Measurements from ENCODE around the gene SMAD3.

DNA sequence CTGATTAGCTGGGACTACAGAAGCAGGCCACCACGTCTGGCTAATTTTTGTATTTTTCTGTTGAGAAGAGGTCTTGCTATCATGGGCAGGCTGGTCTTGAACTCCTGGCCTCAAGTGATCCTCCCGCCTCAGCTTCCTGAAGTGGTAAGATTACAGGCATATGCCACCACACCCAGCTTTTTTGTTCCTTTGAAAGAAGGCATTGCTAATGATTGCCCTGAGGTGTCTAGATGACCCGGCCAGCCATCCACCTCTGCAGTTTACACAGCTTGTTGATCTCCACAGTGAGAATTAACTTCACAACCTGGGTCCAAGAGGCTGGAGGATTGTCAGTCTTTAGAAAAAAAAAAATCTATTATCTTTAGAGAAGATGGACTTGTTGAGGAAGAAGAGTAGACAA is 58.7 kb downstream of the SMAD3 start:
- TF ChIP-seq POLR2A (IDR thresholded peaks at IDR 0.05; ENCODE audit: low read depth) (no peak), POLR2AphosphoS5 (IDR thresholded peaks at IDR 0.05) (no peak)

All from esophagus muscularis mucosa (tissue), 2 donors.